OCI-LY3 (cell line): ENCODE data around the gene PSMB9.

ENCODE experiments used
- EZH2phosphoT487 ChIP-seq: fragments of 200-600 bp; shearing (Covaris generic); IDR thresholded peaks from 2 replicates; pipeline ENCODE4 v1.6.1; 2018; ENCODE audit warnings: antibody characterized with exemption, mixed run types, low read depth
- TF ChIP-seq, protein P1 (sequence below): fragments of 200-600, 300-600 bp; sonication (generic); IDR thresholded peaks from 2 replicates; pipeline ENCODE4 v1.5.1; 2014; ENCODE audit warnings: antibody characterized with exemption, low read length, low read depth

DNA sequence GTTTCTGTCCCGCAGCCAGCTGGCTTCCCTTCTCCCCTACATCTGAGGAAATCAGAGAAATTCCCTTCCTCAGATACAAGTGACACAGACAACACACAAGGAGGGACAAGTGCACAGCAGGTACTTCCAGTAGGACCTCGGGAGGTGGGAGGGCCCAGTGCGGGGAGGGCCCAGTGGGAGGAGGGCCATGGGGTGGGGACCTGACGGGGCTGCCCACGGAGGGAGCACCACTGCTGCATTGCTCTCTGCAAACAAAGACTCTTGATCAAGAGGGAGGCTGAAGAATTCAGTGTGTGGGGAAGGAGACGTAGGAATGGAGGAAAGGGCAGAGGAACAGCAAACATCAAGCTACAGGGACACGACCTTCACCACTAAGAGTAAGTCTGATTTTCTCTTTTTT lies 24.5 kb upstream of the PSMB9 start:
- TF ChIP-seq, protein P1, sequence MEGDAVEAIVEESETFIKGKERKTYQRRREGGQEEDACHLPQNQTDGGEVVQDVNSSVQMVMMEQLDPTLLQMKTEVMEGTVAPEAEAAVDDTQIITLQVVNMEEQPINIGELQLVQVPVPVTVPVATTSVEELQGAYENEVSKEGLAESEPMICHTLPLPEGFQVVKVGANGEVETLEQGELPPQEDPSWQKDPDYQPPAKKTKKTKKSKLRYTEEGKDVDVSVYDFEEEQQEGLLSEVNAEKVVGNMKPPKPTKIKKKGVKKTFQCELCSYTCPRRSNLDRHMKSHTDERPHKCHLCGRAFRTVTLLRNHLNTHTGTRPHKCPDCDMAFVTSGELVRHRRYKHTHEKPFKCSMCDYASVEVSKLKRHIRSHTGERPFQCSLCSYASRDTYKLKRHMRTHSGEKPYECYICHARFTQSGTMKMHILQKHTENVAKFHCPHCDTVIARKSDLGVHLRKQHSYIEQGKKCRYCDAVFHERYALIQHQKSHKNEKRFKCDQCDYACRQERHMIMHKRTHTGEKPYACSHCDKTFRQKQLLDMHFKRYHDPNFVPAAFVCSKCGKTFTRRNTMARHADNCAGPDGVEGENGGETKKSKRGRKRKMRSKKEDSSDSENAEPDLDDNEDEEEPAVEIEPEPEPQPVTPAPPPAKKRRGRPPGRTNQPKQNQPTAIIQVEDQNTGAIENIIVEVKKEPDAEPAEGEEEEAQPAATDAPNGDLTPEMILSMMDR = no peak
- TF ChIP-seq EZH2phosphoT487 = no peak
